GM06990 (cell line): ENCODE measurements around the gene ITGB3BP.
"Not testable (repeated sequence)": the region's sequence is repeated elsewhere in the genome, so short reads cannot be mapped to it uniquely, and the experiment has no call there.

Experiments used
- DNase-seq: peaks from one replicate; pipeline ENCODE4 v3.0.0-alpha.2; 2011; ENCODE audit not compliant: insufficient read length; ENCODE audit errors: extremely low read depth
- H3K27me3 ChIP-seq: replicated peaks from 2 replicates; pipeline ENCODE4 v1.6.0; 2011; ENCODE audit warnings: low read length; ENCODE audit not compliant: control insufficient read depth, insufficient read depth
- H3K36me3 ChIP-seq: 2 replicates; pipeline ENCODE4 v1.5.1; 2011; ENCODE audit warnings: low read length; ENCODE audit not compliant: control insufficient read depth, insufficient read depth
- H3K4me3 ChIP-seq: replicated peaks from 2 replicates; pipeline ENCODE4 v1.5.1; 2011; ENCODE audit warnings: low read depth, mild to moderate bottlenecking, control low read depth, low read length
- TF ChIP-seq, protein P1 (sequence below): IDR thresholded peaks from 2 replicates; pipeline ENCODE4 v1.5.1; 2011; ENCODE audit warnings: low read length, control low read depth, mild to moderate bottlenecking, inconsistent platforms; ENCODE audit not compliant: insufficient read depth, poor library complexity, severe bottlenecking

ITGB3BP gene

DNA sequence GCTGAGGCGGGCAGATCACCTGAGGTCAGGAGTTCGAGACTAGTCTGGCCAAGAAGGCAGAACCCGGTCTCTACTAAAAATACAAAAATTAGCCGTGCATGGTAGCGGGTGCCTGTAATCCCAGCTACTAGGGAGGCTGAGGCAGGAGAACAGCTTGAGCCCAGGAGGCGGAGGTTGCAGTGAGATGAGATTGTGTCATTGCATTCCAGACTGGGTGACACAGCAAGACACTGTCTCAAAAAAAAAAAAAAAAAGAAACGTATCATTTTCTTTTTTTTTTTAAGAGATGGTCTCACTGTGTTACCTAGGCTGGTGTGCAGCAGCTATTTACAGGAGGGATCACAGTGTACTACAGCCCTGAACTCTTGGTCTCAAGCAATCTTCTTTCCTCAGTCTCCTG is 47.3 kb downstream of the ITGB3BP start:
- no peak overlapping the region for H3K4me3 ChIP-seq
- H3K36me3 ChIP-seq: peaks cover 2% of the 10 kb centered on the region
- DNase-seq: no peak
- H3K27me3 ChIP-seq: no peaks in the 10 kb centered on the region
- TF ChIP-seq, protein P1, sequence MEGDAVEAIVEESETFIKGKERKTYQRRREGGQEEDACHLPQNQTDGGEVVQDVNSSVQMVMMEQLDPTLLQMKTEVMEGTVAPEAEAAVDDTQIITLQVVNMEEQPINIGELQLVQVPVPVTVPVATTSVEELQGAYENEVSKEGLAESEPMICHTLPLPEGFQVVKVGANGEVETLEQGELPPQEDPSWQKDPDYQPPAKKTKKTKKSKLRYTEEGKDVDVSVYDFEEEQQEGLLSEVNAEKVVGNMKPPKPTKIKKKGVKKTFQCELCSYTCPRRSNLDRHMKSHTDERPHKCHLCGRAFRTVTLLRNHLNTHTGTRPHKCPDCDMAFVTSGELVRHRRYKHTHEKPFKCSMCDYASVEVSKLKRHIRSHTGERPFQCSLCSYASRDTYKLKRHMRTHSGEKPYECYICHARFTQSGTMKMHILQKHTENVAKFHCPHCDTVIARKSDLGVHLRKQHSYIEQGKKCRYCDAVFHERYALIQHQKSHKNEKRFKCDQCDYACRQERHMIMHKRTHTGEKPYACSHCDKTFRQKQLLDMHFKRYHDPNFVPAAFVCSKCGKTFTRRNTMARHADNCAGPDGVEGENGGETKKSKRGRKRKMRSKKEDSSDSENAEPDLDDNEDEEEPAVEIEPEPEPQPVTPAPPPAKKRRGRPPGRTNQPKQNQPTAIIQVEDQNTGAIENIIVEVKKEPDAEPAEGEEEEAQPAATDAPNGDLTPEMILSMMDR: no peak

DNA sequence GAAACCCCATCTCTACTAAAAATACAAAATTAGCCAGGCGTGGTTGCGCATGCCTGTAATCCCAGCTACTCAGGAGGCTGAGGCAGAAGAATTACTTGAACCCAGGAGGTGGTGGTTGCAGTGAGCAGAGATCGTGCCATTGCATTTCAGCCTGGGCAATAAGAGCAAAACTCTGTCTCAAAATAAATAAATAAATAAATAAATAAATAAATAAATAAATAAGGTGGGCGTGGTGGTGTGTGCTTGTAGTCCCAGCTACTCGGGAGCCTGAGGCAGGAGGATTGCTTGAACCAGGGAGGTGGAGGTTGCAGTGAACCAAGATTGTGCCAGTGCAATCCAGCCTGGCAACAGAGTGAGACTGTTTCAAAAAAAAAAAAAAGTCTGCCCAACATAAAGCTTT is 54.3 kb downstream of the ITGB3BP start:
- not testable (repeated sequence) for H3K4me3 ChIP-seq, H3K27me3 ChIP-seq, DNase-seq, H3K36me3 ChIP-seq

DNA sequence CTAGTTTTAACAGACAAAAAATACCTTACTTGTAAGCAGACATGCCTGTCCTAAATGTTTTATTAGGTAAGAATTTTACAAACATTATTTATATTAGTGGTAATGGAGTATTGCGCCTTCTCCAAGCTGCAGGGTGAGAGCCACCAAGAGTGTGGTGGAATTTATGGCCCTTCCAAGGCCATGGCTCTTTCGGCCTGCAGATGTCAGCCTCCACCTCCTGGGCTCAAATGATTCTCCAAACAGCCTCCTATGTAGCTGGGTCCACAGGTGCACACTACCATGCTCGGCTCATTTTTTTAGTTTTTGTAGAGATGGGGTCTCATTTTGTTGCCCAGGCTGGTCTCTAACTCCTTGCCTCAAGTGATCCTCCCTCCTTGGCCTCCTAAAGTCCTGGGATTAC is 56.3 kb downstream of the ITGB3BP start:
- Histone ChIP-seq H3K36me3 (no peaks in the 10 kb centered on the region), H3K4me3 (no peak overlapping the region), H3K27me3 (no peaks in the 10 kb centered on the region)
- DNase-seq: no peak
- TF ChIP-seq, protein P1: no peak

DNA sequence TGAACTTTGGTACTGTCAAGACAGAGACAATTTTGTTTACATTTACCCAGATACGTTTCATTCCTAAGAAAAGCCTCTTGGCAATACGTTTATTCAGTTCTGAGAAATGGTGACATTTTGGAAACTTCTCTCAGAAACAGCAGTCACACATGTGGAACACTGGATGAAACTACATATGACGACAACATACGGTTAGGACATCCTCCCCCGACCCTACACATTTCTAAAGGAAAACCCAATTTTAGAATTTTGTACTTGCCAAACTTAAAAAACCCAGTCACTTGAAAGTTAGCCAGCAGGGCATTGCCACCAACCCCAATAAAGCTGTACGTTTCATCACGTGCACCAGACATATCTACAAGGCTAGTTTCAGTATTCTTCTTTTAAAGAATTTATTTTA is 56.8 kb downstream of the ITGB3BP start:
- DNase-seq: no peak
- H3K27me3 ChIP-seq: no peaks in the 10 kb centered on the region

DNA sequence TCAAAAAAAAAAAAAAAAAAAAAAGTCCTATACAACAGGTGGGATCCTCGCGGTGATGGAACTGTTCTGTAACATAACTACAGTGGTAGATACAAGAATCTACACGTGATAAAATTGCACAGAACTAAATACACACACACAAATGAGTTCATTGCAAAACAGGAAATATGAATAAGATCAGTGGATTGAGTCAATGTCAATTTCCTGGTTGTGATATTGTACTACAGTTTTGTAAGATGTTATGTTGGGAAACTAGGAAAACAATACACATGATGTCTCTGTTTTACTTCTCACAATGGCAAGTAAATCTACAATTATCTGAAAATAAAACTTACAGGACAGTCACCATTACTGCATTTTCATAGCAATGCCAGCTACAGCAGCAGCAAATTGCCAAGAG is 59.8 kb downstream of the ITGB3BP start:
- Histone ChIP-seq H3K4me3 (no peak overlapping the region), H3K36me3 (no peaks in the 10 kb centered on the region), H3K27me3 (no peaks in the 10 kb centered on the region)
- TF ChIP-seq, protein P1: no peak
- DNase-seq: no peak

More for the DNA sequence above, 56.8 kb downstream of the ITGB3BP start:
- H3K4me3 ChIP-seq: no peak overlapping the region
- TF ChIP-seq, protein P1: no peak
- H3K36me3 ChIP-seq: no peaks in the 10 kb centered on the region

DNA sequence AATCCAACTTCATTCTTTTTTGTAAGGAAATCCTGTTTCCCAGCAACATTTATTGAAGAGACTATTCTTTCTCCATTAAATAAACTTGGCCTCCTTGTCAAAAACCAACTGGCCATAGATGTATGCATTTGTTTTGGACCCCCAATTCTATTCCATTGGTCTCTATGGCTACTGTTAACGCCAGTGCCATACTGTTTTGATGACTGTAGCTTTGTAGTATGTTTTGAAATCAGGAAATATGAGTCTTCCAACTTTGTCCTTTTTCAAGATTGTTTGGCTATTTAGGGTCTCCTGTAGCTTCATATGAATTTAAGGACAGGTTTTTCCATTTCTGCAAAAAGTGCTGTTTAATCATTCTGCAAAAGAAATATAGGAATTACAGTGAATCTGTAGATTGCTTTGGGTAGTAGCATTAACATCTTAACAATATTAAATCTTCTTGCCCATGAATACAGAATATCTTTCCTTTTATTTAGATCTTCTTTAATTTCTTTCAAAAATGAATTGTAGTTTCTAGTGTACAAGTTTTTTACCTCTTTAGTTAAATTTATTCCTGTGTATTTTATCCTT is 61.3 kb downstream of the ITGB3BP start:
- DNase-seq: no peak
- TF ChIP-seq, protein P1: no peak
- Histone ChIP-seq H3K4me3 (no peak overlapping the region), H3K27me3 (no peaks in the 10 kb centered on the region), H3K36me3 (no peaks in the 10 kb centered on the region)
